CD4-positive, alpha-beta T cell treated with Interleukin-17A for 1 hour (primary cell): ENCODE results near the gene PANX1.

Source experiments
- DNase-seq: peaks from one replicate; pipeline ENCODE4 v3.0.0-alpha.2; 2020

The PANX1 gene

DNA sequence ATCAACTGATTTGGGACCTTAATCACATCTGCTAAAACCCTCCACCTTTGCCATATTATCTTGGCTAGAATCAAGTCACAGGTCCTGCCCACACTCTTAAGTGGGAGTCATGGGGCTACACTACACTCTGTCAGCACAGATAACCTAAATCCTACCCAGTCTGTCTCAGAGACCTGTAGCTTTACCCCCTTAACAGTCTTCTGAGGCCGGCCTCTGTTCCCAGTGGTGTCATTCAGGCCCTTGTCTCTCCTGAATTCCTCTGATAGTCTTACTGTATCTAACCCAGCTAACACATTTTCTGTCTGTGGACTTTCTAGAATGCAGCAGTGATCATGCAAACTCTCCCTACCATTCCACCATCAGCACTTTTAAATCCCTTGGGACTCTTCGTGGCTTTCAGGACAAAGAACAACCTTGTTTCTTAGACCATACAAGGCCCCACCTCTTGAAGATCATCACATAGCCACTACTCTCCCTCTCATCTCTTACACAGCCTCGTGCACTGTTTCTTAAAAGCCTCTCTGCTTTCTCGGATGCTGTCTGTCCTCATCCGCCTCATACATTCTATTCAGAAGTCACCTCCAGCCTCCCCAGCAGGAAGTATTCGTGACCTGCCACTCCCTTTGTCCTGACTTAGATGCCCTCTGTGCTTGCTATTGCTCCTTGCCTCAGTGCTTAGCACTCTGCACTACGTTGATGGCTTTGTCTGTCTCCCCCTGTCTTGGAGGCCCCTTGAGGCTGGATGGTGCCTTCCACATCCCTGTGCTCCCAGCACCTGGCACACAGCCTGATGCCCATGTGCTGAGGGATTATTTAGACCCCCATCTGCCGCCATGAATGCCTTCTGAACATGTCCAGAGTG, 57.9 kb downstream of the PANX1 start:
- no peak for DNase-seq

DNA sequence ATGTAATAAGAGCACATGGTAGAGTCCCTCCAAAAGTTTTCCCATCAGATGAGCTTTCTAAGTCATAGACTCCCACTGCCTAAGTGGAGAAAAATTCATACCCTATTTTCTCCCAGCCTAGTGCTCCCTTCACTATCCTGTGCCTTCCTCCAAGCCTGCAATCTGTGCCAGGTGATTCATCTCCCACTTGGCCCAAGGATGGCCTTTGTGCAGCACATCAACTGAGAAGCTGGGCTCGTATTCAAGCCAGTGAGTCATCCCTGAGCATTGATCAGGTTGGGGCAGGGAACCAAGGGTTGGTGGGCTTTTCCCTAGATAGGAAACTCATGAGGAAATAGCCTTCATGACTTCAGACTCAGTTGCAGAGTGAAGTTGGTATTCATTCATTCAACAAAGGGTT, 64.6 kb downstream of the PANX1 start:
- no peak for DNase-seq

DNA sequence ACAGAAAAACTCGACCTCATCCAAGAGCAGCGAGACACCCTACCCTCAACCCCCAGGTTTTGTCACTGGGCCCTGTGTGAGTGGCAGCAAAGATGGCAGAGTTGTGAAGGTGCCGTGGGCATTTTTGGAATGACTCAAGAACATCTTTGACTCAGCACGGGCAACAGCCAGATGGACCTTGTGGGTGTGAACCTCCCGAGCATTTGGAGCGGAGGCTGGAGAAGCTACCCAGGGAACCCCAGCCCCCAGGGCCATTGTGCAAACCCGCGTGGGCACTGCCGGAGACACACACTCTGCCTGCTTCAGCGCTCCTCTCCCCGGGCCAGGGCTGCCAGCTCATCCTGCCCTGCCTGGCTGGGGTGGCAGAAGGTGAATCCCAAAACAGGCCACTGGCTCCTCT, 66.1 kb downstream of the PANX1 start:
- DNase-seq, result no peak

DNA sequence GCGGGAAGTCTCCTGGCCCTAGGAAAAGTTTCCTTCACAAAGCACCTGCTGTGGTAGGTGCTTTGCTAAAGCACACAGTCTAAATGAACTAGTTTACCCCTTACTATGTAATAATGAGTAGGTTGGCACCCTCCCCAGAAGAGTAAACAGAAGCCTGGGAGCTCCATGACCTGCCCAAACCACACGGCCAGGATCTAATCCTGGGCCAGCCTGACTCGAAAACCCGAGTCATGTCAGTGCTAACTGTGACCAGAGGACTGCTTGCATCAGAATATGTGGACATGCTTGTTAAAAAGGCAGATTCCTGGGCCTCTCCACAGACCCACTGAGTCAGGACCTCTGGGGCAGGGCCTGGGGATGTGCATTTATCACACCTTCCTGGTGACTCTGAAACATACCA, 67.7 kb downstream of the PANX1 start:
- no peak for DNase-seq

DNA sequence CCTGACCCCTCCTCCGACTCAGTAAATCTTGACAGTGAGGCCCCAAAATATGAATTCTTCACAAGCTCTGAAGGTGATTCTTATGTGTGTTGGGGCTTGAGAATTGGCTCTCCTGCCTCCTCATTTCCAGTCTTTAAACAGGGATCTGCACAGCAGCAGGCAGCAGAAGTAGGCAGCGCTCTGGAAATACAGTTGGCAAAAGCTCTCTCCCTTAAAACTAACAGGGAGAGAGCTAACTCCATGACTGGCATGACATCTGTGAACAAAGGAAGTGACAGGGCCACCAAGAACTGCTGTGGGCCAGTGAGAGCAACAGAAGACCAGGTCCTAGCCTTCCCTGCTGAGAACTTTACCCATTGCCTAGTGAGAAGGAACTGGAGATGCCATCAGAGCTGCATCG, 70.1 kb downstream of the PANX1 start:
- DNase-seq, result no peak

DNA sequence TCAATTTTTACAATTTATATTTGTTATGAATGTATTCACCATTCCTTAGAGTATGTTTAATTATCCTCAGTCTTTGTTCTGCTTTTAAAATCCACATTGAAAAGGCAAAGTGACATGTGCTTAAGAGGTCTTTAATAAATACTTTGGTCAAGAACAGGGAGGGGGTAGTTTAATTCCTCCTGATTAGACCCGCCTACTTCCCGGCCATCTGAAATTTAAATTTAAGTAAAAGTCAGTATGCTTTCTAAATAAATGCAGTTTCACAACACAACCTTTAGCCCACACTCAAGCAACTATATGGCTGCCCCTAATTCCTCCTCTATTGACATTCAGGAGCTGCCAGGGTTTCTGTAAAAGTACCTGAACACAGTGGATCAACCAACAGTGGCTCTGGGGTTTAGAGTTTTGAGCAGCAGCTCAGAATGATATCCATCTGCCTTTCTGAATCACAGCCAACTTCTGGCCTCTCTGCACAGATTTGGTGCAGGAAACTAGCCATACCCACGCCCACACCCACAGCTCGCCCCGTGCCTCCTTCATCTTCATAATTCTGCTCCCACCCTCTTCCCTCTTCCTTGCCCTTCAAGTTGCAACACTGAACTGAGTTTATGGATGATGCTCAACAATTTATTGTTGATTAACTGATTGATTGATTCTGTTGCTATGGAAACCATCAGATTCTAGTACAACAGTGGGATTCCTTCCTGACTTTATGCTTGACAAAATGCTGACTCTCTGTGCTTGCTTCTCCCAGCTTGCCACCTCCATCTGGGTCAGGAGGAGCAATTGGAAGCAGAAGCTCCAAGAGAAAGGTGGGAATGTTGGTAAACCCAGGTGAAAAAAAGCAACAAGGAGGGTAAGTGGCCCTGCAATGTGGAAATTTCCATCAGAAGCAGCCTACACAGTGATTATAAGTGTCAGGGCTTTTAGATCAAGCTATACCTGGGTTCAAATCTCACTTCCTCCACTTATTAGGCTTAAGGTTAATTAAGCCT, 70.8 kb downstream of the PANX1 start:
- no peak for DNase-seq

DNA sequence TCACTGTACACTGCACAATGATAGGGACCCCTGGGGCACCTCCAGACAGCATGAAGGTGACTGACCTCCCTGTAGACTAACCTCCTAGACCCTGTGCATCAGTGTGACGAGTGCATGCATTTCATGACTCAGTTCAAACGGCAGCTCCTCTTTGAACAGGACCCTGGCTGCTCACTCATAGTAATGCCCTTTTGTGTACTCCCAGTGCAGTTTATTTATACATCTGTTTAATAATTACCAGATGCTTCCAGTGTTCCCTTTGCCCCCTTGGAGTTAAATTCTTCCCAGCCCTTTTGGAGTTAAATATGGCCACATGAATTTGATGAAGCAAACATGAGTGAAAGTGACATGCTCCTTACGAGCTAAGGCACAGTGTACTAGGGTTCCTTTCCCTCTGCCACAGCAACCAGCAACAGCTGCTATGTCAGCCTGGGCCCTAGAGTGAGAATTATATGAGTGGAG, 72.4 kb downstream of the PANX1 start:
- DNase-seq, result no peak

DNA sequence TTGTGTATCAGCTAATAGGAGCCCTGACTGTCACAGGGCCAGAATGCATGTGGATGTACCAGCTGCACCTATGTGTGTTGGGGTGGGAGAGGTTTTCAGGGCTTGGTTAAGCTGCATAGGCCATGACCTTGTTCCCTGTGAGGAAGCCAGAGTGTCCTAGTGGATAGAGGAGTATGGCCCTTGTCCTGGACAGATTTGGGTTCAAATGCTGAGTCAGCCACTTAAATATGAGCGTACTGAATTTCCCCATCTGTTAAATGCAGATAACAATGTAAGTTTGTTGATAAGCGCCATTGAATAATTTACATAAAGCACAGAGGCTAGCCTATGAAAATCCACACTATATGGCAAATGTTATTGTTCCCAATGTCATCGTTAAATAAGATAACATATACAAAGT, 74.4 kb downstream of the PANX1 start:
- DNase-seq, result no peak

DNA sequence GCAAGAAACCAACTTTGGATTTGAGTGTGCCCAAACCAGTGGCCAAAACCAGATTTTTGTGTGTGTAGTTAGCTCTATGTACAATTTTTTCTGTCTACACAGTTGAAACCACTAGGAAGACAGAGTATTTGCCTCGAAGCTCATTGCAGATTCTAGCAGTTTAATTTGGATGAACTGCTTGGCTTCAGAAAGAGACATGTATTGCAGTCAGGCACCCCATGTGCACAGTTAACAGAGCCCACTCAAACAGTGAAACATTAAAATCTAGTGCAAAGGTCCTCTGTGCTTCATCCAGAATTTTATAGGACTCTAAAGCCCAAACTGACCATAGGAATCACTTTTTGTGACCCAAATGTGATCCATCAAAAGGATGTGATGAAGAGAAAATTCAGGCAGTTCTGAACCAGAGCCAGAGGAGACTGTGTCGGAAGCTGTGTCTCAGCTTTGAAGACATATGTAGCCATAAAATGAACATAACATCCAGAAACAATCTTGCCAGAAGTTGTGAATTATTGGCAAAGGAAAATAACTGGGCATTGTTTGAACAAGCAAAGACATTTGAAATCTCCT, 82.7 kb downstream of the PANX1 start:
- DNase-seq, result no peak

DNA sequence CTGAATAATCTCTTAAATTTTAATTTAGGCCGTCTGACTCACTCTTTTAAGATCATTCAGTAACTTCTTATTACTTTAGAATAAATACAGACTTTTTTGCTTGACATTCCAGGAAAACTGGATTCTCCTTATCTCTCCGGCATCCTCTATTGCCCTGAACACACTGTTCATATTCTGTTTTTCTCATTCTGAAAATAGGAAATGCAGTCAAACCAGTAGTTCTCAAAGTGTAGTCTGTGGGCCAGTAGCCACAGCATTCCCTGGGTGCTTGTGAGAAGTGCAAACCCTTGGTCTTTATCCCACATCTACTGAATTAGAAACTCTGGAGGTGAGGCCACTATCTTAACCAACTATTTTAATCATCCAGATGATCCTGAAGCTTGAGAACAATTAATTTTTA, 84.3 kb downstream of the PANX1 start:
- DNase-seq, result no peak

DNA sequence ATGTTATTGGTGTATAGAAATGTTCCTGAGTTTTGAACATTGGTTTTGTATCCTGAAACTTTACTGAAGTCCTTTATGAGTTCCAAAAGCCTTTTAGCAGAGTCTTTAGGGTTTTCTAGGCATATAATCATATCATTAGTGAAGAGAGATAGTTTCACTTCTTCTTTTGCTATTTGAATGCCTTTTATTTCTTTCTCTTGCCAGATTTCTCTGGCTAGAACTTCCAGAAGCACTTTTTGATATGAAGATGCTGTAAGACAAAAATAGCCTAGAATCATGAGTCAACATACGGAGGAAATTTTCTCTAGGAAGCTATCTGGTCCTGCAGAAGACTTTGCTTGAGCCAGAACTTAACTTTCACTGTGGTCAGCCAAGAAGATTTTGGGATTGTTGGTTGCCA, 89.1 kb downstream of the PANX1 start:
- DNase-seq, result no peak

DNA sequence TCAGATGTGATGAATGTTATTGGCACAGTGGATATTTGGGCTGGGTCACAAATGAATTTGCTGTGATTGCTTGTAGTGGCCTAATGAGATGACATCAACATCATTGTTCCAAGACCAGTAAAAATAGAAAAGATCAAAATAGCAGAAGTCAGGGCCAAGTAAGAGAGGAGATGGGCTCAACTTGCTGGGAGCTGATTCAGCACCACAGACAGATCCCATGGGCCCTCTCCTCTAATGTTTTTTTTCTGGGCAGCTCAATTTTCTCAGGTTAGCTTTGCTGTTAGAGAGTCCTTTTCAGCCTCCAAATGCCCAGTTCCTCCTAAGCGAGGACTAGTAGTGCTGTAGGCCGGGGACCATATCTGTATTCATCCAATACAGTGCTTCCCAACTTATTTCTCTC, 89.7 kb downstream of the PANX1 start:
- DNase-seq, result no peak

DNA sequence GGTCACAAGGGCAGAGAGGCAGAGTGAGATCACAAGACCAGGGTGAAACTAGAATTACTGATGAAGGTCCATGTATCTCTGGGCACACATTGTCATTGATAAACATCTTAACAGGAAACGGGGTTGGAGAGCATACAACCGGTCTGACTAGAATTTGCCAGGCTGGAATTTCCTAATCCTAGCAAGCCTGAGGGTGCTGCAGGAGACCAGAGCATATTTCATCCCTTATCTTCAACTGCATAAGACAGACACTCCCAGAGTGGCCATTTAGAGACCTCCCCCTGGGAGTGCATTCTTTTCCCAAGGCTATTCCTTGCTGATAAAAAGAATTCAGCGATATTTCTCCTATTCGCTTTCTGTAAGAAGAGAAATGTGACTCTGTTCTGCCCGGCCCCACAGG, 91.1 kb downstream of the PANX1 start:
- no peak for DNase-seq

DNA sequence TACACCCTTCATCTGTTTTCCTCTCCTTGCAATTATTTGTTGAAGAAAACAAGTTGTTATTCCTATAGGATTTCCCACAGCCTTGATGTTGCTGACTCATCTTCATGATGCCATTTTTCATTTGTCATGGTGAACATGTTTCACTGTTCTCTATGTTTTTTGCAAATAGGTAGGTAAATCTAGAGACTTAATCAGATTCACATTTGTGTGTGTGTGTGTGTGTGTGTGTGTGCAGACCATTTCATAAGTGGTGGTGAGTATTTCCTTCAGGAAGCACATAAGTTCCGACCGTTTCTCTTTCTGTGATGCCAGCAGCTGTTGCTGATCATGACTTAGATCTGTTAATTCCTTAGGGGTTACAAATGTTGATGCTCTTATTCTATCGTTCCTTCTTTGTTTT, 95.4 kb downstream of the PANX1 start:
- DNase-seq, result no peak
